SK-N-SH (cell line): ENCODE results near the gene GPC5. TPM values are rescaled to one million over a fixed set of nuclear protein-coding genes. Genes with fewer than 3 reads are reported as not detected.

ENCODE experiments used
- CTCF ChIA-PET: fragments of 300-600, 350-600 bp; formaldehyde crosslinking; extraction: SDS; loops from one replicate; lab custom pipeline; 2021; lab: Yijun Ruan, JAX
- POLR2A ChIA-PET: fragments of 350-600 bp; sonication (Branson Sonifier 250); formaldehyde crosslinking; extraction: SDS; loops from one replicate; lab custom pipeline; 2020; ENCODE audit warnings: antibody characterized with exemption, inconsistent platforms; lab: Yijun Ruan, JAX
- DNase-seq: peaks from one replicate; pipeline ENCODE4 v3.0.0; 2012
- H2AFZ ChIP-seq: fragments of 200-600 bp; sonication (generic); 2 replicates; pipeline ENCODE4 v1.8.1; 2016; ENCODE audit warnings: antibody characterized with exemption, mild to moderate bottlenecking, low read depth
- H3F3A ChIP-seq: fragments of 200-600 bp; sonication (generic); replicated peaks from 2 replicates; pipeline ENCODE3; 2016; ENCODE audit warnings: antibody characterized with exemption, mild to moderate bottlenecking; ENCODE audit not compliant: insufficient read depth
- H3K27ac ChIP-seq, 2 experiments: fragments of 200-500 bp in 1 of 2; fragments of 200-600 bp in 1 of 2; sonication (Bioruptor generic) in 1 of 2; sonication (generic), shearing (Covaris generic) in 1 of 2; 2 replicates each; pipeline versions ENCODE4 v1.5.1 to v1.6.1; 2014 to 2016; ENCODE audit warnings: low read depth in 2 of 2, inconsistent platforms in 1 of 2, low read length in 1 of 2, mild to moderate bottlenecking in 1 of 2, mixed read lengths in 1 of 2
- H3K27me3 ChIP-seq: fragments of 200-600 bp; sonication (generic), shearing (Covaris generic); 2 replicates; pipeline ENCODE4 v1.6.1; 2016; ENCODE audit warnings: mixed run types; ENCODE audit not compliant: insufficient read depth
- H3K36me3 ChIP-seq, 2 experiments: fragments of 200-500 bp in 1 of 2; fragments of 200-600 bp in 1 of 2; sonication (Bioruptor generic) in 1 of 2; sonication (generic) in 1 of 2; replicated peaks in 1 of 2; 2 replicates each; pipeline versions ENCODE3 to v1.5.1; 2014 to 2016; ENCODE audit warnings: low read length in 1 of 2, mild to moderate bottlenecking in 1 of 2; ENCODE audit not compliant: insufficient read depth in 2 of 2, control insufficient read depth in 1 of 2
- H3K4me1 ChIP-seq, 2 experiments: fragments of 200-500 bp in 1 of 2; fragments of 200-600 bp in 1 of 2; sonication (Bioruptor generic) in 1 of 2; sonication (generic), shearing (Covaris generic) in 1 of 2; 2 replicates each; pipeline versions ENCODE4 v1.5.1 to v1.6.1; 2014 to 2016; ENCODE audit warnings: low read depth in 1 of 2, low read length in 1 of 2, mixed run types in 1 of 2; ENCODE audit not compliant: insufficient read depth in 2 of 2, control insufficient read depth in 1 of 2
- H3K4me2 ChIP-seq: fragments of 200-600 bp; sonication (generic), shearing (Covaris generic); 2 replicates; pipeline ENCODE4 v1.6.1; 2017; ENCODE audit warnings: mixed run types
- H3K4me3 ChIP-seq, 2 experiments: fragments of 200-500 bp in 1 of 2; fragments of 200-600 bp in 1 of 2; sonication (Bioruptor generic) in 1 of 2; sonication (generic), shearing (Covaris generic) in 1 of 2; 2 replicates each; pipeline versions ENCODE4 v1.5.1 to v1.8.1; 2014 to 2016; ENCODE audit warnings: low read depth in 2 of 2, inconsistent platforms in 1 of 2, low read length in 1 of 2, mild to moderate bottlenecking in 1 of 2, mixed read lengths in 1 of 2, moderate library complexity in 1 of 2
- H3K79me2 ChIP-seq: fragments of 200-600 bp; sonication (generic); 2 replicates; pipeline ENCODE4 v1.8.1; 2017; ENCODE audit warnings: mild to moderate bottlenecking; ENCODE audit not compliant: insufficient read depth
- H3K9ac ChIP-seq: fragments of 200-600 bp; sonication (generic); 2 replicates; pipeline ENCODE4 v1.6.1; 2017; ENCODE audit warnings: mixed run types
- H3K9me2 ChIP-seq: fragments of 200-600 bp; sonication (generic); 2 replicates; pipeline ENCODE4 v1.6.1; 2017; ENCODE audit warnings: mixed run types
- H3K9me3 ChIP-seq: fragments of 200-600 bp; sonication (generic); 2 replicates; pipeline ENCODE4 v1.6.1; 2017; ENCODE audit warnings: mixed run types, mild to moderate bottlenecking, moderate library complexity
- H4K20me1 ChIP-seq: fragments of 200-600 bp; sonication (generic); 2 replicates; pipeline ENCODE4 v1.6.1; 2017; ENCODE audit warnings: mild to moderate bottlenecking, mixed run types; ENCODE audit not compliant: insufficient read depth
- CTCF ChIP-seq: fragments of 200-600 bp; sonication (generic); IDR thresholded peaks from 2 replicates; pipeline ENCODE4 v1.6.1; 2017; ENCODE audit warnings: antibody characterized with exemption, mild to moderate bottlenecking, moderate library complexity
- ELF1 ChIP-seq: IDR thresholded peaks from 2 replicates; pipeline ENCODE4 v1.4.0; 2012
- EZH2phosphoT487 ChIP-seq: fragments of 200-600 bp; sonication (generic); IDR thresholded peaks from 2 replicates; pipeline ENCODE4 v1.6.1; 2017; ENCODE audit warnings: low read depth, mixed run types, mild to moderate bottlenecking, antibody characterized with exemption, moderate library complexity, borderline replicate concordance
- GATA2 ChIP-seq: sonication (generic); formaldehyde crosslinking; IDR thresholded peaks from 2 replicates; pipeline ENCODE4 v1.5.0; 2020; ENCODE audit warnings: mild to moderate bottlenecking, missing genetic modification reagents
- JUND ChIP-seq: IDR thresholded peaks from 2 replicates; pipeline ENCODE4 v1.4.0; 2012
- MXI1 ChIP-seq: IDR thresholded peaks from 2 replicates; pipeline ENCODE4 v1.6.1; 2012; ENCODE audit warnings: mild to moderate bottlenecking, low read depth, low read length, improper control_type of control experiment
- NRF1 ChIP-seq: IDR thresholded peaks from 2 replicates; pipeline ENCODE4 v1.6.1; 2012; ENCODE audit warnings: low read depth, mild to moderate bottlenecking, low read length
- RFX5 ChIP-seq: IDR thresholded peaks from 2 replicates; pipeline ENCODE4 v1.6.1; 2012; ENCODE audit warnings: mild to moderate bottlenecking, improper control_type of control experiment, low read length
- RXRA ChIP-seq: IDR thresholded peaks from 2 replicates; pipeline ENCODE4 v1.4.0; 2012; ENCODE audit warnings: low read depth, mild to moderate bottlenecking, borderline replicate concordance
- SIN3A ChIP-seq: IDR thresholded peaks from 2 replicates; pipeline ENCODE4 v1.6.1; 2012; ENCODE audit warnings: low read depth, mild to moderate bottlenecking, low read length, moderate library complexity, borderline replicate concordance
- SMC3 ChIP-seq: IDR thresholded peaks from 2 replicates; pipeline ENCODE4 v1.6.1; 2012; ENCODE audit warnings: low read depth, low read length, improper control_type of control experiment
- TAF1 ChIP-seq: IDR thresholded peaks from 2 replicates; pipeline ENCODE4 v1.6.1; 2012; ENCODE audit warnings: low read depth, mild to moderate bottlenecking, low read length, moderate library complexity, borderline replicate concordance
- TCF12 ChIP-seq: IDR thresholded peaks from 2 replicates; pipeline ENCODE4 v1.4.0; 2012
- WGBS: methylation state at CpG from one replicate; pipeline ENCODE4 v1.1.6; 2017; ENCODE audit warnings: low lambda C conversion rate; 5-methylcytosine and 5-hydroxymethylcytosine counted together
- polyA plus RNA-seq, 3 experiments: library from polyadenylated mRNA; depleted of rRNA; stranded (reverse); fragments of >200 nt; gene quantifications; 2 replicates each; pipeline ENCODE4 v1.2.3, GENCODE V29; 2012
- TF ChIP-seq, protein P1 (sequence below): IDR thresholded peaks from 2 replicates; pipeline ENCODE4 v1.4.0; 2012; ENCODE audit warnings: low read depth, borderline replicate concordance
- TF ChIP-seq, protein P2 (sequence below): IDR thresholded peaks from 2 replicates; pipeline ENCODE4 v1.4.0; 2012; ENCODE audit warnings: low read depth, borderline replicate concordance

GPC5 gene
- polyA plus RNA-seq, 1 of the 3 experiments (the other 2 are of a cell fraction): 0.03 TPM

GRCh38 chr13:91482427-91482826 is 84.0 kb downstream of the GPC5 start:
- Histone ChIP-seq H3K79me2 (no peaks in the 10 kb centered on the region), H3K36me3 (no peaks in the 10 kb centered on the region), H3K27me3 (no peaks in the 10 kb centered on the region), H3K4me1 (no peaks in the 10 kb centered on the region; a peak in 1 of 4 replicates), H3F3A (peaks cover 5% of the 10 kb centered on the region), H3K4me2 (0 out of 2 replicates have a peak overlapping the region, but pooled peaks have one; percentile 11), H3K27ac (peak overlapping the region in 1 of 2 experiments; percentile 45; a peak in 2 of 4 replicates), H4K20me1 (no peaks in the 10 kb centered on the region), H3K4me3 (no peak overlapping the region), H2AFZ (no peak overlapping the region), H3K9ac (no peak overlapping the region), H3K9me3 (no peaks in the 10 kb centered on the region), H3K9me2 (no peaks in the 10 kb centered on the region)
- CTCF ChIA-PET: no interaction called here
- POLR2A ChIA-PET: no interaction called here
- DNase-seq: peak; percentile 2
- 31% methylated on average over 5 of the region's 5 CpGs for whole genome bisulfite sequencing
- no peak for TF ChIP-seq RXRA
- no peak for TF ChIP-seq CTCF
- TF ChIP-seq, protein P1, sequence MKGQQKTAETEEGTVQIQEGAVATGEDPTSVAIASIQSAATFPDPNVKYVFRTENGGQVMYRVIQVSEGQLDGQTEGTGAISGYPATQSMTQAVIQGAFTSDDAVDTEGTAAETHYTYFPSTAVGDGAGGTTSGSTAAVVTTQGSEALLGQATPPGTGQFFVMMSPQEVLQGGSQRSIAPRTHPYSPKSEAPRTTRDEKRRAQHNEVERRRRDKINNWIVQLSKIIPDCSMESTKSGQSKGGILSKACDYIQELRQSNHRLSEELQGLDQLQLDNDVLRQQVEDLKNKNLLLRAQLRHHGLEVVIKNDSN: no peak
- TF ChIP-seq GATA2: no peak
- TF ChIP-seq NRF1: no peak
- TF ChIP-seq, all 33 proteins: peak for 0

- no peaks in the 10 kb centered on the region for H3K9me3 ChIP-seq
- WGBS: 69% methylated on average over 2 of the region's 2 CpGs
- no peak overlapping the region for H3K9ac ChIP-seq
- H4K20me1 ChIP-seq: no peaks in the 10 kb centered on the region
- CTCF ChIA-PET: no interaction called here
- H3K27ac ChIP-seq: no peak overlapping the region
- no peaks in the 10 kb centered on the region for H3F3A ChIP-seq
- no peak overlapping the region for H3K4me2 ChIP-seq
- no peak for DNase-seq
- POLR2A ChIA-PET: no interaction called here
- TF ChIP-seq, protein P2, sequence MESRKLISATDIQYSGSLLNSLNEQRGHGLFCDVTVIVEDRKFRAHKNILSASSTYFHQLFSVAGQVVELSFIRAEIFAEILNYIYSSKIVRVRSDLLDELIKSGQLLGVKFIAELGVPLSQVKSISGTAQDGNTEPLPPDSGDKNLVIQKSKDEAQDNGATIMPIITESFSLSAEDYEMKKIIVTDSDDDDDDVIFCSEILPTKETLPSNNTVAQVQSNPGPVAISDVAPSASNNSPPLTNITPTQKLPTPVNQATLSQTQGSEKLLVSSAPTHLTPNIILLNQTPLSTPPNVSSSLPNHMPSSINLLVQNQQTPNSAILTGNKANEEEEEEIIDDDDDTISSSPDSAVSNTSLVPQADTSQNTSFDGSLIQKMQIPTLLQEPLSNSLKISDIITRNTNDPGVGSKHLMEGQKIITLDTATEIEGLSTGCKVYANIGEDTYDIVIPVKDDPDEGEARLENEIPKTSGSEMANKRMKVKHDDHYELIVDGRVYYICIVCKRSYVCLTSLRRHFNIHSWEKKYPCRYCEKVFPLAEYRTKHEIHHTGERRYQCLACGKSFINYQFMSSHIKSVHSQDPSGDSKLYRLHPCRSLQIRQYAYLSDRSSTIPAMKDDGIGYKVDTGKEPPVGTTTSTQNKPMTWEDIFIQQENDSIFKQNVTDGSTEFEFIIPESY: no peak
- TF ChIP-seq TCF12 (no peak), EZH2phosphoT487 (no peak), NRF1 (no peak), CTCF (no peak), ELF1 (no peak), SIN3A (no peak), RFX5 (no peak), JUND (no peak), TAF1 (no peak), SMC3 (no peak), MXI1 (no peak)
- TF ChIP-seq, protein P1: no peak
- H3K4me3 ChIP-seq: no peak overlapping the region
- no peaks in the 10 kb centered on the region for H3K27me3 ChIP-seq
- H2AFZ ChIP-seq: no peak overlapping the region
- H3K9me2 ChIP-seq: no peaks in the 10 kb centered on the region
- H3K36me3 ChIP-seq: no peaks in the 10 kb centered on the region
- H3K79me2 ChIP-seq: no peaks in the 10 kb centered on the region
- H3K4me1 ChIP-seq: no peaks in the 10 kb centered on the region
Observed at GRCh38 chr13:91491980-91492379, 93.6 kb downstream of the GPC5 start.
